ENCODE data around the gene LEPR. TPM values are rescaled to one million over a fixed set of nuclear protein-coding genes. Genes with fewer than 3 reads are reported as not detected.
A peak's percentile ranks its signal among the peaks of the same experiment; 100 is the strongest.

LEPR gene
- total and polyA plus RNA-seq, 2 experiments from 2014 or later: 8.7 to 11.0 TPM

GRCh38 chr1:65395887-65396612 is 24.4 kb upstream of the LEPR start:
- 90 to 93% methylated on average over 3 of the region's 3 CpGs for WGBS, 2 experiments (ENCODE audit: low coverage in 1 of 2, low lambda C conversion rate in 2 of 2, missing lambda C conversion rate in 2 of 2)
- Histone ChIP-seq H3K4me3 (no peak overlapping the region), H4K20me1 (ENCODE audit: insufficient read depth) (no peaks in the 10 kb centered on the region), H3K9me3 (ENCODE audit: low read depth) (no peaks in the 10 kb centered on the region), H3K27me3 (replicated peaks; ENCODE audit: insufficient read depth) (no peaks in the 10 kb centered on the region), H3K9ac (no peak overlapping the region), H3K4me2 (ENCODE audit: unreplicated experiment) (peak overlapping the region; percentile 29), H3K79me2 (ENCODE audit: insufficient read depth) (no peaks in the 10 kb centered on the region), H3K9me2 (ENCODE audit: insufficient read depth) (no peaks in the 10 kb centered on the region), H3K36me3 (ENCODE audit: low read depth) (0 out of 2 replicates have a peak, but pooled peaks cover 5% of the 10 kb centered on the region), H3K4me1 (ENCODE audit: insufficient read depth) (0 out of 2 replicates have a peak, but pooled peaks cover 4% of the 10 kb centered on the region), H2AFZ (no peak overlapping the region), H3K27ac (peak overlapping the region; percentile 50), H3F3A (ENCODE audit: insufficient read depth) (peaks cover 9% of the 10 kb centered on the region; the same call in 1 of the 2 replicates)
- peak; percentile 67 for DNase-seq
- TF ChIP-seq EZH2phosphoT487 (IDR thresholded peaks at IDR 0.05; ENCODE audit: insufficient read depth, low read depth) (no peak), EZH2 (IDR thresholded peaks at IDR 0.05; ENCODE audit: insufficient read depth, poor library complexity, severe bottlenecking) (no peak)
- in situ Hi-C loops (cut with MboI): no loop called here

- 94 to 100% methylated on average over 1 of the region's 1 CpG for WGBS, 2 experiments (ENCODE audit: low coverage in 1 of 2, low lambda C conversion rate in 2 of 2, missing lambda C conversion rate in 2 of 2)
- in situ Hi-C loops (cut with MboI): no loop called here
- Histone ChIP-seq H3K79me2 (ENCODE audit: insufficient read depth) (no peaks in the 10 kb centered on the region), H3K9me3 (ENCODE audit: low read depth) (no peaks in the 10 kb centered on the region), H3F3A (ENCODE audit: insufficient read depth) (peaks cover 9% of the 10 kb centered on the region; the same call in 1 of the 2 replicates), H3K9me2 (ENCODE audit: insufficient read depth) (no peaks in the 10 kb centered on the region), H2AFZ (no peak overlapping the region), H3K27ac (no peak overlapping the region), H3K4me3 (no peak overlapping the region), H3K9ac (no peak overlapping the region), H3K4me1 (ENCODE audit: insufficient read depth) (0 out of 2 replicates have a peak, but pooled peaks cover 4% of the 10 kb centered on the region), H3K4me2 (ENCODE audit: unreplicated experiment) (no peak overlapping the region), H3K36me3 (ENCODE audit: low read depth) (0 out of 2 replicates have a peak, but pooled peaks cover 5% of the 10 kb centered on the region), H3K27me3 (replicated peaks; ENCODE audit: insufficient read depth) (no peaks in the 10 kb centered on the region), H4K20me1 (ENCODE audit: insufficient read depth) (no peaks in the 10 kb centered on the region)
- DNase-seq: no peak
- TF ChIP-seq EZH2phosphoT487 (IDR thresholded peaks at IDR 0.05; ENCODE audit: insufficient read depth, low read depth): no peak
- no peak for TF ChIP-seq EZH2 (IDR thresholded peaks at IDR 0.05; ENCODE audit: insufficient read depth, poor library complexity, severe bottlenecking)
Measured at GRCh38 chr1:65398083-65398482, 22.4 kb upstream of the LEPR start.

- in situ Hi-C loops (cut with MboI): no loop called here
- H3F3A ChIP-seq (ENCODE audit: insufficient read depth): peaks cover 9% of the 10 kb centered on the region; the same call in 1 of the 2 replicates
- H3K79me2 ChIP-seq (ENCODE audit: insufficient read depth): no peaks in the 10 kb centered on the region
- no peak overlapping the region for H3K4me3 ChIP-seq
- H3K27ac ChIP-seq: no peak overlapping the region
- 0 out of 2 replicates have a peak, but pooled peaks cover 5% of the 10 kb centered on the region for H3K36me3 ChIP-seq (ENCODE audit: low read depth)
- H4K20me1 ChIP-seq (ENCODE audit: insufficient read depth): no peaks in the 10 kb centered on the region
- 52 to 71% methylated on average over 1 of the region's 1 CpG for WGBS, 2 experiments (ENCODE audit: low coverage in 1 of 2, low lambda C conversion rate in 2 of 2, missing lambda C conversion rate in 2 of 2)
- H3K9me2 ChIP-seq (ENCODE audit: insufficient read depth): no peaks in the 10 kb centered on the region
- H3K4me1 ChIP-seq (ENCODE audit: insufficient read depth): no peaks in the 10 kb centered on the region
- no peak overlapping the region for H2AFZ ChIP-seq
- no peaks in the 10 kb centered on the region for H3K27me3 ChIP-seq (replicated peaks; ENCODE audit: insufficient read depth)
- no peaks in the 10 kb centered on the region for H3K9me3 ChIP-seq (ENCODE audit: low read depth)
- no peak overlapping the region for H3K4me2 ChIP-seq (ENCODE audit: unreplicated experiment)
- no peak overlapping the region for H3K9ac ChIP-seq
- DNase-seq: no peak
- TF ChIP-seq EZH2phosphoT487 (IDR thresholded peaks at IDR 0.05; ENCODE audit: insufficient read depth, low read depth) (no peak), EZH2 (IDR thresholded peaks at IDR 0.05; ENCODE audit: insufficient read depth, poor library complexity, severe bottlenecking) (no peak)
Measured at GRCh38 chr1:65399003-65399402, 21.5 kb upstream of the LEPR start.

- 76 to 83% methylated on average over 3 of the region's 3 CpGs for WGBS, 2 experiments (ENCODE audit: low coverage in 1 of 2, low lambda C conversion rate in 2 of 2, missing lambda C conversion rate in 2 of 2)
- Histone ChIP-seq H3K4me3 (no peak overlapping the region), H3K27ac (no peak overlapping the region), H3K9me3 (ENCODE audit: low read depth) (no peaks in the 10 kb centered on the region), H3K4me1 (ENCODE audit: insufficient read depth) (no peaks in the 10 kb centered on the region), H3K4me2 (ENCODE audit: unreplicated experiment) (no peak overlapping the region), H3K9me2 (ENCODE audit: insufficient read depth) (no peaks in the 10 kb centered on the region), H3K36me3 (ENCODE audit: low read depth) (no peaks in the 10 kb centered on the region), H4K20me1 (ENCODE audit: insufficient read depth) (no peaks in the 10 kb centered on the region), H3F3A (ENCODE audit: insufficient read depth) (peaks cover 1% of the 10 kb centered on the region; the same call in 1 of the 2 replicates), H3K27me3 (replicated peaks; ENCODE audit: insufficient read depth) (no peaks in the 10 kb centered on the region), H2AFZ (no peak overlapping the region), H3K79me2 (ENCODE audit: insufficient read depth) (no peaks in the 10 kb centered on the region), H3K9ac (no peak overlapping the region)
- no peak for DNase-seq
- TF ChIP-seq EZH2 (IDR thresholded peaks at IDR 0.05; ENCODE audit: insufficient read depth, poor library complexity, severe bottlenecking): no peak
- no peak for TF ChIP-seq EZH2phosphoT487 (IDR thresholded peaks at IDR 0.05; ENCODE audit: insufficient read depth, low read depth)
- in situ Hi-C loops (cut with MboI): no loop called here
Measured at GRCh38 chr1:65401612-65402011, 18.9 kb upstream of the LEPR start.
